IPS-20b (cell line): Measurements from ENCODE around the gene FLOT1.

Source experiments
- H3K27ac ChIP-seq: one replicate; pipeline ENCODE4 v1.5.1; 2013; ENCODE audit warnings: low read length
- H3K27me3 ChIP-seq: 2 replicates; pipeline ENCODE4 v1.6.1; 2013; ENCODE audit warnings: mild to moderate bottlenecking, low read length, inconsistent platforms; ENCODE audit not compliant: insufficient read depth
- H3K36me3 ChIP-seq: 2 replicates; pipeline ENCODE4 v1.6.1; 2013; ENCODE audit warnings: low read depth, mild to moderate bottlenecking, inconsistent platforms, low read length, moderate library complexity; ENCODE audit not compliant: insufficient read depth
- H3K4me1 ChIP-seq: 2 replicates; pipeline ENCODE4 v1.6.1; 2013; ENCODE audit warnings: mild to moderate bottlenecking, control low read depth, inconsistent platforms, low read length, moderate library complexity; ENCODE audit not compliant: insufficient read depth
- H3K4me3 ChIP-seq: 2 replicates; pipeline ENCODE4 v1.5.1; 2013; ENCODE audit warnings: mild to moderate bottlenecking, low read length, inconsistent platforms
- H3K9ac ChIP-seq: 2 replicates; pipeline ENCODE4 v1.6.1; 2013; ENCODE audit warnings: low read depth, mild to moderate bottlenecking, inconsistent platforms, low read length, moderate library complexity
- H3K9me3 ChIP-seq: 2 replicates; pipeline ENCODE4 v1.6.1; 2013; ENCODE audit warnings: mild to moderate bottlenecking, low read depth, low read length, inconsistent platforms; ENCODE audit not compliant: insufficient read depth

The FLOT1 gene

GRCh38 chr6:30686009-30686907, 56.2 kb downstream of the FLOT1 start, which contains the start of gene PPP1R18:
TSS of gene PPP1R18 (minus strand) at chr6:30686645. CDS start at chr6:30686018, 627 bp downstream.
- Histone ChIP-seq H3K4me1 (peaks cover 38% of the 10 kb centered on the region), H3K27me3 (no peaks in the 10 kb centered on the region), H3K36me3 (no peaks in the 10 kb centered on the region), H3K27ac (peak within 1 kb of the TSS; percentile 44), H3K9ac (peak within 1 kb of the TSS; percentile 80), H3K9me3 (no peaks in the 10 kb centered on the region), H3K4me3 (peak within 1 kb of the TSS; percentile 82)

DNA sequence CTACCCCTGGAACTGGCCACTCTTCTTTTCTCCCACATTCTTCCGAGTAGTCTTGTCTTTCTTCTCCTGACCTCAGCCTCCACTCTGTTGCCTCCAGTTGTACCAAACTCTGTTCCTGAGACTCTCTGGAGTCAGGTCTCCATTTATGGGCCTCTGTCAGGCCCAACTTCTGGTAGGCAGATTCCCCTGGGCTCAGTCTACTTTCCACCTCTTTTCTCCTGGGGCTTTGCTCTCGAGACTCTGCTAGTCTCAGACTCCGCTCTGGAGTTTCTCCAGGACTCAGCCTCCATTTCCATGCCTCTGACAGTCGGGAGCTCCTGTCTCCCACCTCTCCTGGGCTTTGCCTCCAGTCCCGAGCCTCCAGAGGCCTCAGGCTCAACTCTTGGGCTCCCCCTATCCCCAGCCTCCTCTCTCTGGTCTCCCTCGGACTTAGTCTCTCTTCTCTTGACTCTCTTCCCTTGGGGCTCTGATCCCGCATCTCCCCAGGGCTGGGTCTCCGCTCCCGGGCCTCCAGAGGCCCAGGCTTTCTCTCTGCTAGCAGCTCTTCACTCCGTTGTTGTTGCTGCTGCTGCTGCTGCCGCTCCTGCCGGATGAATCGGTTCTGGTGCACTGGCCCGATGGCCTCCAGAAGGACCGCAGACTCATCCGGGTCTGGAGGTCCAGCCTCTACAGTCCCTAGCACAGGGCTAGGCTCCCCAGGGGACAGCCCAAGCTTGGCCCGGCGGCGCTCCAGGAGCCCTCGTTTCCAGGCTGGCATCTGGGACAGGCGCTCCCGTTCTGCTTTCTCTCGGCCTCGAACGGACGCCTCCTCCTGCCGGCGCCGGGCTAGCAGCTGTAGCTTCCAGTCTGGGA, 57.1 kb downstream of the FLOT1 start:
- H3K9me3 ChIP-seq, result no peaks in the 10 kb centered on the region
- H3K4me1 ChIP-seq, result peaks cover 38% of the 10 kb centered on the region
- no peaks in the 10 kb centered on the region for H3K27me3 ChIP-seq
- no peak overlapping the region for H3K27ac ChIP-seq
- H3K4me3 ChIP-seq, result peak overlapping the region; percentile 82
- no peaks in the 10 kb centered on the region for H3K36me3 ChIP-seq
- no peak overlapping the region; the same call in 1 of the 2 replicates for H3K9ac ChIP-seq

DNA sequence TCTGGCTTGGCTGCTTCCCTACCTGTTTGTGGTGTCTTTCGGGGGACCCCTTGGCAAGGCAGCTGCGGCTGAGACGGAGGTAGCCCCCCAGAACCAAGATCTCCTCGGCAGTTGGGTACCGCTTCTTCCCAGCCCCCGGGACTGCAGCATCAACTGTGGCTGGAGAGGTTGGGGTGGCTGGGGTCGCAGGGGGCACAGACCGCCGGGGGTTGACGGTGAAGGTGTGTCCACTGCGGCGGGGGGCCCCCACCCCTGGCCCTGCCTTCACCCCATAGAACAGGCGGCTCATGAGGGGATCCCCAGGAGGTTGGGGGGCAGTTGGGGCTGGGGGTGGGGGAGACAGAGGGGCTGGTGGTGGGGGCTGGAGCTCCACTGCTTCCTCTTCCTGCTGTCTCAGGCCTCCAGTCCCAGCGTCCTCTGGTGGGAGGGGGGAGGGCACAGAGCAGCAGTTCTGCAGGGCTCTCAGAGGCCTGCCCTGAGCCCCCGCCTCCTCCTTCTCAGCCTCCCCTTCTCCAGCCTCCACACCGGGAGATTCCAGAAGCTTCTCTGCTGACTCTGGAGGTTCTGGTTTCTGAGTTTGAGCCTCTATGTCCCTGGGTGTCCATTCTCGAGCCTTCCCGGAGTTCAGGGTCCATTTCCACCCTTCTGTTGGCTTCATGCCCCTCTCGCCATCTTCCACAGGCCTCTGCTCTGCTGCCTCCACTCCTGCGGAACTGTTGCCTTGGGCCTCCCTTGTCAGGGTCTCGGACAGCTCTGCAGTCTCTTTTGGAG, 57.9 kb downstream of the FLOT1 start:
- Histone ChIP-seq H3K27me3 (no peaks in the 10 kb centered on the region), H3K9me3 (no peaks in the 10 kb centered on the region), H3K9ac (peak overlapping the region; percentile 69; the same call in 1 of the 2 replicates), H3K4me3 (peak overlapping the region; percentile 50; the same call in 1 of the 2 replicates), H3K4me1 (peaks cover 35% of the 10 kb centered on the region; the same call in 1 of the 2 replicates), H3K36me3 (no peaks in the 10 kb centered on the region), H3K27ac (no peak overlapping the region)

DNA sequence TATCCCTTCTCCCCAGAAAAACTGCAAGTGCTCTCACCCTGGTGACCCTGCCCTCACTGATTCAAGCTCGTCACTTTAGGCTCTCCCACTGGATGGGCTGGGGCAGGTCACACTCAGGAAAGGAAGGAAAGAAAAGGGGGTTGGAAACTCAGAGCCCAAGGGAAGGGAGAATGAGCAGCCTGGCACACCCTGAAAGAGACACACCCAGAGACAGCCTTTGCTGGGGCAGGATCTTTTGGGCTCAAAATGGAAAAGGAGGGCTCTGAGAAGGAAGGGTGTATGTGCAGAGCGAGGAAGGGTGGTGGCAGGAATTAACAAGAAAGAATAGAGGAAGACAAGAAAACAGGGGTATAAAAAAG, 58.5 kb downstream of the FLOT1 start:
- Histone ChIP-seq H3K27me3 (no peaks in the 10 kb centered on the region), H3K9me3 (no peaks in the 10 kb centered on the region), H3K36me3 (no peaks in the 10 kb centered on the region), H3K27ac (no peak overlapping the region), H3K9ac (peak overlapping the region; percentile 69; the same call in 1 of the 2 replicates), H3K4me3 (peak overlapping the region; percentile 50; the same call in 1 of the 2 replicates), H3K4me1 (peaks cover 37% of the 10 kb centered on the region; the same call in 1 of the 2 replicates)

GRCh38 chr6:30683183-30683979, 59.1 kb downstream of the FLOT1 start:
- Histone ChIP-seq H3K36me3 (peaks cover 3% of the 10 kb centered on the region; the same call in 1 of the 2 replicates), H3K4me1 (peaks cover 37% of the 10 kb centered on the region; the same call in 1 of the 2 replicates), H3K27me3 (no peaks in the 10 kb centered on the region), H3K9me3 (no peaks in the 10 kb centered on the region), H3K27ac (peak overlapping the region; percentile 32), H3K4me3 (peak overlapping the region; percentile 50), H3K9ac (peak overlapping the region; percentile 69; the same call in 1 of the 2 replicates)

DNA sequence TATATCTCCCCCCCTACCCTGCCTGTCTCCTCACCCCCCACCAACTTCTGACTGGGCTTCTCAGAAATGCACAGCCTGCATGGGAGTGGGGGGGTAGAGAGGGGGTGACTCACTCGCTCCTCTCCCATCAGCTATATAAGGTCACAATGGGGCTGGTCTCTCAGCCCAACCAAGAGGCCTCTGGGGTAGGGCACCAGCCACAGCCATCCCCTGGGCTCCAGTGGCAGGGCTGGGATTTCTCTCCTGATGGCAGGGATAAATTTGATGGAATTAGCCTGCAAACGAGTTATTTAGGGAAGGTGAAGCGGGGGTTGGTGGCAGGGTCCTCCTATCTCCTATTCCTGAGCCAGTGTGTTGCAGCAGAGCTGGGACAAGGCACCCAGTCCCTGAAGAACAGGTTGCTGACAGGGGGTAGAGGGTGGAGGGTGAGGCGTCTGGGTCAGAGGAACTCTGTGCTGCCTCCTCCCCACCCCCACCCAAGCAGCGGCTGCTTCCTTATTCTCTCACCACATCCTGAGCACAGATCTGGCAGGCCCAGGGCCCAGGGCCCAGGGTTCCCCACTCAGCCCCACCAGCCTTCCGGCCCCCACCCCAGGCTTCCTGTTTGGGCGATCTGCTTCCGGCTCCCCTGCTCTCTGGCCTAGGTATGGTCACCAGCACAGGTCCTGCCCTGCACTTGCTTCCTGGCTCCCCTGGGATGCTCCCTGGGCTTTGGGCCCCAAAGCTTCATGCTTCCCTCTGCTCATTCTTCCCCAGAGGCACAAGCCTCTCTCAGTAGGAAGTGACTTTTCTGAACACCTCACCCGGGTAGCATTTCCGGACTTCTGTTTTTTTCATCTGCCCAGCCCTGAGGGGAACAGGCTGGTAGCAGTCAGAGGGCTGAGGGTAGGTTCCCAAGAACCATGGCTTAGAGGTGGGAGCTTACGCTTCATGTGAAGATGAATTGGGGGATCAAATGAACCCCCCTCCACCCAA, 60.1 kb downstream of the FLOT1 start:
- Histone ChIP-seq H3K9ac (peak overlapping the region; percentile 69; the same call in 1 of the 2 replicates), H3K4me1 (peaks cover 31% of the 10 kb centered on the region; the same call in 1 of the 2 replicates), H3K27ac (peak overlapping the region; percentile 32), H3K27me3 (no peaks in the 10 kb centered on the region), H3K36me3 (peaks cover 9% of the 10 kb centered on the region; the same call in 1 of the 2 replicates), H3K9me3 (no peaks in the 10 kb centered on the region), H3K4me3 (peak overlapping the region; percentile 50; the same call in 1 of the 2 replicates)

- Histone ChIP-seq H3K9ac (no peak overlapping the region; the same call in 1 of the 2 replicates), H3K36me3 (peaks cover 15% of the 10 kb centered on the region), H3K4me1 (peaks cover 31% of the 10 kb centered on the region; the same call in 1 of the 2 replicates), H3K4me3 (no peak overlapping the region; the same call in 1 of the 2 replicates), H3K27me3 (no peaks in the 10 kb centered on the region), H3K9me3 (no peaks in the 10 kb centered on the region), H3K27ac (no peak overlapping the region)
Observed at GRCh38 chr6:30681766-30682142, 60.7 kb downstream of the FLOT1 start.

- H3K4me3 ChIP-seq, result peak overlapping the region; percentile 54; the same call in 1 of the 2 replicates
- H3K27me3 ChIP-seq, result no peaks in the 10 kb centered on the region
- peak overlapping the region; percentile 67 for H3K9ac ChIP-seq
- H3K9me3 ChIP-seq, result no peaks in the 10 kb centered on the region
- peaks cover 26% of the 10 kb centered on the region; the same call in 1 of the 2 replicates for H3K4me1 ChIP-seq
- H3K36me3 ChIP-seq, result peaks cover 23% of the 10 kb centered on the region
- H3K27ac ChIP-seq, result no peak overlapping the region
Observed at GRCh38 chr6:30679765-30680535, 62.5 kb downstream of the FLOT1 start.
